GM21717 (cell line): ENCODE results near the gene NBEA.
"Not testable (repeated sequence)": the region's sequence is repeated elsewhere in the genome, so short reads cannot be mapped to it uniquely, and the experiment has no call there.

Source experiments
- ATAC-seq: cut with Tn5 transposase; IDR thresholded peaks from one replicate; pipeline ENCODE4 v1.9.1; 2021; ENCODE audit warnings: mild to moderate bottlenecking, moderate library complexity; ENCODE audit not compliant: unreplicated experiment

Gene NBEA

DNA sequence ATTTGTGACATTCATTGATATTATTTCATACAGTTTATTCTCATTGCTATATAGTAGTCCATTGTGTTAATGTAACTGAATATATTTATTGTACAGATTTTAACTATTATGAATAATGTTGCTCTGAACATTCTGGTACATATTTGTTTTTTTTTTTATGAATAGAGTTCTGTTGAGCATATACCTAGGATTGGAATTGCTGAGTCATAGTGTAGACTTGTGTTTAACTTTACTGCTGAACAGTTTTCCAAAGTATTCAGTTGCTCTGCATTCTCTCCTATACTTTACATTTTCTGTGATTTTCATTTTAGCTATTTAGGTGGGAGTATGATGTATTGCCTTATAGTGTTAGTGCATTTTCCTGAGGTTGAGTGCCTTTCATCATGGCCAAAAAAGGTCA is 436.9 kb downstream of the NBEA start:
- ATAC-seq: no peak

DNA sequence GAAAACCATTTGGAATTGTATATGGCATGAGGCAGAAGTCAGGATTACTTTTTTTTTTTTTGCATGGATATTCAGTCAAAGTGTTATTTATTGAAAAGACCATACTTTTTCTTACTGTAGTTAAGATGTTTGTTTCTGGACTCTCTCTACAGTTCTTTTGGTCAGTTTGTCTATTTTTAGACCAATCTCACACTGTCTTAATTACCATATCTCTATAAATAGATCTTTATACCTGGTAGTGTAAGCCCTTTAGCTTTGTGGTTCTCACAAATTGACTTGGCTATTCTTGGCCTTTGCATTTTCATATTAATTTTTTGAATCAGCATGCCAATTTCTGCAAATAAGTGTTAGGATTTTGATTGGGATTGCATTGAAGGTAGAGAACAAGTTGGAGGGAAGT is 437.6 kb downstream of the NBEA start:
- no peak for ATAC-seq

DNA sequence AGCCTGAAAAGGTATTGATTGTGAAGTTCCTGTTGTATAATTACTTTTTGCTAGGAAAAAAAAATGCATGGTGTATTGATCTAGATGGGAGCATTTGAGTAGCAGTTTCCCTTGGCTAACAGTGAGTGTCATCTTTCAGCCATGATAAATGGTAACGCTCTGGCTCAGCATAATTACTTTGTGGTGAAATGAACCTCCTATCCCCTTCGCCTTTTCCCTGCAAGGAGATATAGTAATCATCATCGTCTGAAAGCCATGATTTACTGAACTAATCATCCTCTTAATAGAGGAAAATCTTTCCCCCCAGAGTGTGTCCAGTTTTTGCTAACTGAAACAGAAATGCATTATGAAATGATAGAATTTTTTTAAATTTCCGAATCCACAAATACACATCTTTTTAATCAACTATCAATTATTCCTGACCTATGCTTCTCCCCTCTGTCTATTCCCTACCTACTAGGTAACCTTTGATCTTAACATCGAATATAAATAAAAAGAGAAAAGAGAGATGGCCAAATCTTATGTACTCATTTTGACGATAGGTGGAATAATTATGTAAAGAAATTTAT is 445.7 kb downstream of the NBEA start:
- no peak for ATAC-seq

DNA sequence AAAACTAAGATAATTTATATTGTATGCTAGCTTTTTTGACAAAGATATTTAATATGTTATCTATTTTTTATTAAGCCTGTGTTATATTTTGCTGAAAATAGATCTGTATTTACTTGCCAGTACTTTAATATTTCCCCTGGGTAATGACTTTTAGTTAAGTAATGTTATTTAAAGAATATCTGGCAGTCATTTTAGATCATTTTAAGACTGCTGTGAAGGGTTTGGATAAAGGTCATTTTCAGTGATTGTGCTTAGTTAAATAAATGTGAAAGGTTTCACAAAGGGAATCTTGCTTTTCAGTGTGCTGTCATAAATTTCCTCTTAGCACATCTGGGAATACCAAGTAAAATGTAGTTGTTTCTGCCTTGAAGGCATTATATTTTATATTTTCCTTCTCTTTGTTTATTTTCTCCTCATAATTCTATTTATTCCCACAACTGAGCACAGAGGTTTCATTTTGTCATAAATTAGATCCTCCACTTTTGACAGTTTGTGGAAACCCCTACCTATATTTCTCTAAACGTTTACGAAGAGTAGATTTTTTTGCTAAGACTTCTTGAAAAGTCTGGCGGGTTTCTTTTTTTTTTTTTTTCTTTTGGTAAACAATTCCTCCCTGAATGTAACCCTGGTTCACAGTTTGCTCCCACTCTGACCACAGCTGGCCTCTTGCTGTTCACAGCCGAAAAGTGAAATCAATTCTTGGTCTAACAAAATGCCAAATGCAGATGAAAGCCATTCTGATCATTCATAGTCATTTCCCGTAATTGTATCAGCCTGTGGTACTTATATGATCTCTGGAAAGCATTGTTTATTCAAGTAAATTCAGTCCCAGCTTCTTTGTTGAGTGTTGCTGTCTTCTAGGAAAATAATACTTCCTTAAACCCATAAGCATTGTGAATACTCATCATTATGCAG is 446.6 kb downstream of the NBEA start:
- no peak for ATAC-seq

DNA sequence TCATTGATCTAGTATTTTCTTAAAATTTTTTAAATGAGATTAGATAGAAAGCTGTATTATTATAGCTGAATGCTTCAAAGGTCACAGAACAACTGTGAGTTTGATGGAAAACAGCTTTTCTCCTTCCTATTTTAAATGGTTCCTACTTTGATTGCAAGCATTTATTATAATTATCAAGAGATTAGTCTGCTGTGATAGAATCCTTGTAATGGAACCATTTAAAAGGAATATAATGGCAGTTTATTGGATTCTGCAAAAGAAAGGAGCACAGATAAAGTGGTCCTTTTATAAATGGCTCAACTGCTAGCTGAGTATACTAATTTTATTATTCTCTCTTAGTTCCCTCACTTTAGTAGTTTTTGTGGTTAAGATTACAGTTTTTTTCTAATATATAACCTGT is 447.5 kb downstream of the NBEA start:
- no peak for ATAC-seq

DNA sequence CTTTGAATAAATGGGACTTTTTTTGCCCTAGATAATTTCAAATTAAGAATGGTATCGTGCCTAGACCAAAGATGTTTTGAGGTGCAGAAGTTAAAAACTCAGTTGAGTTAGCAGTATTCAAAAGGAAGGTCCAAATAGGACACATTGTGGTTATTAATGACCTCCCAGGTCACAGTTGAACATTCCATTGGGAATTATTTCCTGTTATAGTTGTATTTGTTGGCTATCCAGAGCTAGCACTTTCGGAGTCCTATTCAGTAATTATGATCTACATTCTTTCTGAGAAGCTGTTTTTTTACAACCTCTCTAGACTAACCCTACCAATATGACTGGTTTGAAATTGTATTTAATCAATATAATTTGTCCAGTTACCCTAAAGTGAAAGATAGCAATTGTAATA is 450.7 kb downstream of the NBEA start:
- ATAC-seq: no peak

DNA sequence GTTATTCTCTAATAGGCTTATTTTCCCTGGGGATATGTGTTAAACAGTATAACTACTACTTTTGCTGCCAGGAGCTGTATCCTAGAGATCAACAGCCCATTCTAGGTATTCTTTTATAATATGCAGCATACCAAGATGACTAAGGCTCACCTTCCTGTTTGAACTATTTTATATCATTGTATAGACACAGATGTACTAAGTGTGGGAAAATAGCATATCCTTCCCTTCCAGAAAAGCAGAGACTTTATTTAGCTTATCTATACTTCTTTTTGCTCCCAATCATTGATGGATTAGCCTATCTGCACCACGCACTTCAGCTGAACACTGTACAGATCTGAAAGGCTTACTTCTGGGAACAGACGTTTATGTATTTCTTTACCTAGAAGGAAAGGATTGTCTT is 451.8 kb downstream of the NBEA start:
- ATAC-seq: no peak

DNA sequence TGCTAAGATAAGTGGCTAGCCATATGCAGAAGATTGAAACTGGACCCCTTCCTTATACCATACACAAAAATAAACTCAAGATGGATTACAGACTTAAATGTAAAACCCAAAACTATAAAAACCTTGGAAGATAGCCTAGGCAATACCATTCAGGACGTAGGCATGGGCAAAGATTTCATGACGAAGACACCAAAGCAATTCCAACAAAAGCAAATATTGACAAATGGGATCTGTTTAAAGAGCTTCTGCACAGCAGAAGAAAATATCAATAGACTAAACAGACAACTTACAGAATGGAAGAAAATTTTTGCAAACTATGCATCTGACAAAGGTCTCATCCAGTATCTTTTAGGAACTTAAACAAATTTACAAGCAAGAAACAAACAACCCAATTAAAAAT is 466.2 kb downstream of the NBEA start:
- not testable (repeated sequence) for ATAC-seq

DNA sequence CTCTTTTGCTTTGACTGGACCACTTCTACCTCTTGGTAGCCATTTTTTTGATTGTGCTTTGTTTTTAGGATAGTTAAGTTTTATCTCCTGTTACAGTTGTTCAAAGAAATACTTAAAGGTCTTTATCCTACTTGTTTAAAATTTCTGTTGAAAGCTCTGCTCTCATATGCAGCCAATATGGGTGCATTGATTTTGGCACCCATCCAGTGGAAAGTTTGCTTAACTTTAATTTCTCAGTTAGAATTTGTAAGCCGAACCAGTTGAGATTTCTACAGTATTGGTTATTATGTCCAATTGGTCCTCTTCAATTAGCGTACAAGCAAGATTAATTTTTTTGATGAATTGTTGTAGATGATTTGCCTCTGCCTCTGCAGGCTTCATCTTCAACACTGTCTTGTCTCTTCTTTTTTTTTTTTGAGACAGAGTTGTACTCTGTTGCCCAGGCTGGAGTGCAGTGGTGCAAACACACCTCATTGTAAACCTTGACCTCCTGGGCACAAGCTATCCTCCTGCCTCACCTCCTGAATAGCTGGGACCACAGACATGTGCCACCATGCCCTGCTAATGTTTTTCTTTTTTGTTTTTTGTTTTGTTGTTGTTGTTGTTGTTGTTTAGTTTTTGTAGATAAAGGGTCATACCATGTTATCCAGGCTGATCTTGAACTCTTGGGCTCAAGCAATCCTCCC is 469.1 kb downstream of the NBEA start:
- ATAC-seq: no peak

DNA sequence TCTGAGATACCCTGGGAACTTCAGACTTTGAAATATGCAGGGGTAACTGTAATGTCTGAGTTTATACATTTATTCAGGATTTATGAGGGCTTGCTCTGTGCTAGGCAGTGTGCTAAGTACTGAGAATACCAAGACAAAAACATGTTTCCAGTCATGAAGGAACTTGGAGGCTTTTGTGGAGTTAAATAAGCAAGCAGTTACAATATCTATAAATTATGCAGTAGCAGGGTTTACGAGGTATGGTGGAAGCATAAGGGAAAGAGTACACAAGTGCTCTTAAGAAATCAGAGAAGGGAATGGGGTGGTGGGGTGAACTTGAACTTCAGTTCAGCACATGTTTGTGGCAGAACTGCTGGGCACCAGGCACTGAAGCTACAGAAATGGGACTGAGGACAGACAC is 506.4 kb downstream of the NBEA start:
- no peak for ATAC-seq

DNA sequence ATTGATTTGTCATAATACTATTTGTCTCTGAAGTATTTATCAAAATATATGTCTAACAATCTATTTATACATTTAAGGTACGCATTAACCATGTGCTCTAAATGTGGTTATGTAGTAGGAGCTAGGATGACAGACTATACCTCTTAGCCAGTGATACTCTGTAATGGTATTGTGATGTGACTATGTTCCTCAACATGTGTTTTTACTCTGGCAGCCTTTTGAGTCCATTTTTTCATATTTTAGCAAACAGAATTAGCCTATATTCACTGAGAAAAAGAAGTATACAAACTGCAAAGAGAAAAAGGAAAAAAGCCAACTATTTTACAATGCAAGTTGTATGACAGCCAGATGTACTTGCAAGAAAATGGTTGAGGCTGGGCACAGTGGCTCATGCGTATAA is 507.8 kb downstream of the NBEA start:
- ATAC-seq: no peak

DNA sequence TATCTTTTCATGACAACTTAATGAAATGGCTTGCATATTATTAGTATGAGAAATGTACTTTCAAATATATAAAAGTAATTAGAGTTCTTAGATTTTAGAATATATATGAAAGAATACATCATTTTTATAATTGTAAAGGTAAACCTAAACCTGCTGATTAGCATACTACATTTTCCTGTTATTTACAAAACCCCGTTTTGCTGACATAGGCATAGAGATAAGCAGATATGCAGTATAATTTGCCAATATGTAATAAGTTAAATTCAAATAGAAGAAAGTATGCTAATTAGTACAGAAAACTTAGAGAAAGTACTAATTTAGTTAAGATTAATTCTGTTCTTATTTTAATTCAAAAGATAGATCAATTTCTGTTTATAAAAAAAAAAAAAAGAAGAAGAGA is 513.0 kb downstream of the NBEA start:
- no peak for ATAC-seq

DNA sequence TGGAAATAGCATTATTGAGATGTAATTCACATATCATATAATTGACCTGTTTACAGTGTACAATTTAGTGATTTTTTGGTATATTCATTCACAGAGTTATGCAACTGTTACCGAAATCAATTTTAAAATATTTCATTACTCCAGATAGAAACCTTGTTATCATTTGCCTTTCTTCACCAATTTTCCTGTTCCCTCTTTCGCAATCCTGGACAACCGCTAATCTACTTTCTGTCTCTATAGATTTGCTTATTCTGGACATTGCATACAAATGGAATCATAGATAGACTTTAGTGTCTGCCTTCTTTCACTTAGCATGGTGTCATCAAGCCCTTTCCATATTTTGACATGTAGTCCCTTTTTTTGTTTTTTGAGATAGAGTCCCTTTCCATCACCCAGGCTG is 515.2 kb downstream of the NBEA start:
- ATAC-seq: no peak

DNA sequence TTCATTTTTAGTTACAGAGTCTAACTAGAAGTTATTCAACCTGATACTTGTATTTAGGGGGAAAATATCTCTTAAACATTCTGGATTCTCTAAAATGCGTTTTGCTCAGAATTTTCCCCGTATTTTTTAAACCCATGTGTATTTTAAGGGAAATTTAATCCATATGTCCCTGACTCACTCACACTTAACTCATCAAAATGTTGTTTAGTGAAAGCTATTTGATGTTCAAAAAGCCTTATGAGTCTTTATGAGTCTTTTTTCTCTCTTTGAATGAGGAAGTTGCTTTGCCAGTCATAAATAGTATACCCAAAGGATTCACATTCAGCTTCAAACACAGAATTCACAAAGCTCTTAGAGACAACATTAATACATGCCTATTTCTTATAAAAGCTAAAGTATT is 518.0 kb downstream of the NBEA start:
- no peak for ATAC-seq

DNA sequence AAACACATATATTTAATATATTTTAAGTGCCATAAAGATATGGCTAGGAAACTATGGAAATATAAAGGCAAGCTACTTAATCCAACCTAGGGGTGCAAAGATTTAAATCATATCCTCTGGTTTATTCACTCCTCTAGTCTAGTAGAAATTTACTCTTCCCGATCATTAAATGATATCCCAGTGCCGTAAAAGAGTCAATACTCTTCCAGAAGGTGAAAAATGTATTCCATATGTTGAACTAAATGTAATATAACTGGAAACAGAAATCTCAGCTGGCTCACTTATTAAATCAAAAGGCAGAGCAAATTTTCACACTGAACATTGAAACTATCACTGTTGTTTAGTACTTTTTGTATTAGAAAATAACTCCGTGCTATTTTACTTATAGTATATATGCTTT is 523.3 kb downstream of the NBEA start:
- no peak for ATAC-seq

DNA sequence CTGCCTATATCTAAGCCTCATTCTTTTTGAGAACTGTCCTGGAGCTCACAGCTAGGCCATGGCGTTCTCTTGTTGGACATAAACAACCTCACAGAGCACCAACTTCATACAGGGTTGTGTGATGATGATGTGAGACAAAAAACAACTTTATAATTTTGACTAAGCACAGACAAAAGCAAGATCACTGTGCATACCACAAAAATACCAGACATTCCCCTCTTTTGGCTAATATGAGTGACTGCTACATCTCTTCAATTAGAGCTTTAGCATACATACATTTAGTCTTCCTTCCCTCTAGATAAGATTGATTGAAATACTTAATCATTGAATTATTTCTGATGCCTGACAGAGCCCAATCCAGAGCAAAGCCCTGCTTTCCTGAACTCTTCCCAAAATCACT is 526.1 kb downstream of the NBEA start:
- ATAC-seq: no peak

DNA sequence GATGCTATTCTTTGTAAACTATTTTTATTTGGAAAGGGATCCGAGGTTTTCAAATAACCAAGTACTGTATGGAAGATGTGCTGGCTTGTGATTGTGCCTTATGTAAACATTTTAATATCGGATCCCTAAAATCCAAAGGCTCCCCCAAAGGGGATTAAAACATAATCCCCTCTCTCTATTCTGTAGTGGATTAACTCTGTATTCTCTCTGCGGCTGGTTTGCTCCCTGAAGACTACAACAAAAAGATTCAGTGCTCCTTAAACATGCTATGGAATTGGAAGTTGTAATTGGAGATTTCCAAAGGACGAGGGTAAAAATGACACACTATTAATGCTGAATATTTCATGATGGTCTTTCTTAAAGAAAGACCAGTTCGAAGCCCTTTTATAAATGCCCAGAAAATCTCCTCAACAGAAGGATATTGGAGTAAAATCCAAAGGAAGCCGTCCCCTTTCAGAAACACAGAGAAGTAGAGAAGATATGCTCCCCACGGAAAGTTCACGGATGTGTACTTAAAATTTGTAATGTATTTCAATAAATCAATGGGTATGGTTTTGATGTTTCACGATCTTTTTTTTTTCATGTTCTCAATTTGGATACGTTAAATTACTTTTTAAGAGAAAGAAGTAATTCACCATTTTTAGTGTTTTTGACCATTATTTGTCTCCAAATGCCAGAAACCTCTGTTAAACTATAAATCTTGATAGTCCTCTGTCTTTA is 527.9 kb downstream of the NBEA start:
- no peak for ATAC-seq

DNA sequence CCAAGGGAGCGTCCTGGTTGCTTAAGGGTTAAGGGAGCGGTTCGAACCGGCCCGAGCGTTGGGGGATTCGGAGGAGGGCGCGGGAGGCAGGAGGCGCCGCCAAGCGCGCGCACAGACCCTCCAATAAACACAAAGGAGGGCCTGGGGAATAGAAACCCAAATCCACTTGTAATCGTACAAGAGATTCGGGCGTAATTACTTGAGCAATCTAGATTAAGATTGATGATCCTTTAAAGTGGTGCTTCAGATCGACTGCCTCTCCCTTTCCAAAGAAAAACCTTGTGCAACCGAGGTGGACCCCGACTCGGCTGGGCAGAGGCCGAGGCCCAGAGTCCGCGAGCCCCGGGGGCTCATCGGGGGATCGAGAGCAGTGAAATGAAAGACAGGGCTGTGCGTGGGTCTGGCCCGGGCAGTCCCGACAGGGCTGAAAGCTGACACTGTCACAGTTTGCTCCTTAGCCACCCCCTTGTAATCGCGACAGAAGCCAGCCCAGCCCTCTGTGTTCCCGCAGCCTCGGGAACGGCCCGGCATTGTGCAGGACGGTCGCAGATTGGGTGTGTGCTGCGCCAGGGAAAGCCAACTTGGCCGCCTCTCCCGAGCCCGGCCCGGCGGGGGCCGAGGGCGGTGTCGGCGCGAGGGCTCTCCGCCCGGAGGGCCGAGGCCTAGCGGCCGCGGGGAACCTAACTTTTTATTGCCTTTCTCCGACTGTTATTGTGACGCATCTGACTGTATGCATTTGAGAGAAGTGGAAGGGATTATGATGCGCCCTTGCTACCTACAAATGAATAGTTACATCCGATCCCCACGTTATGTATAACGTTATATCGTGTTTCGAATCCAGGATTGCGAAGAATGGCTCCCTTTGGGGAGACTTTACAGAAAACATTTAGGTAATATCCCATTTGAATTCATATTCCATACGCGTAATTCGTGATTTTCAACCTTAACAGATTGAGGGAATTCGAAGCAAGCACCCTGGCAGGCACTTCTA is 528.9 kb downstream of the NBEA start:
- ATAC-seq: no peak

DNA sequence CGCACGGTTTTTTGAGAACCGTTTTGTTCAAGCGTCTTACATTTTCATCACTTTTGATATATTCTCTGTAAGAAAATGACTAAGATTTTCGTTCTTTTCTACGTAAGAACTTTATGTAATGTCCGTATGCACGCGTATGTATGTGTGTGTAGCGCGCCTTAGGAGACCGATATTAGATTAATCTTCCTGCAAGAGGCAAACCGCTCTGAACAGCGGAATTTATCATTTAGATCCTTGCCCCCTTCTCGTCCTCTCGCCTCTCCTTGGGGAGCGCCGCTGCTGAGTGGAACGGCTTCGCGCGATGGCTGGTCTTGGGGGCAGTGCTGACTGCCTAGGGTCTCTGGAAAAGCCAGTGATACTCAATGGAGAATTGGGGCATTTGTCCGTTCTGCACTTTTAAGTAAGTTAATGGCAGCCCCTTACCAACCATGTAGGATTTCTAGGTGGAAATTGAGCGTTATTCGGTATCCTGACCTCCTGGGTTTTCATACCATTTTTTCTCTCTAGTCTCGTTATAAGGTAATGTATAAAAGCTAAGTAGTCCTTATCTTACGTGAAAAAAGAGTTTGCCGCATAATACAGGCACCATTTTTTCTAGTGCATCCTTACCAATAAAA is 529.7 kb downstream of the NBEA start:
- no peak for ATAC-seq
